Tibial nerve (tissue), 3 donors: ENCODE measurements around the gene ATP6AP1.

Experiments
- POLR2A ChIP-seq, 2 donors: fragments of 450-650 bp; IDR thresholded peaks; one replicate each; pipeline ENCODE4 v1.6.1; 2017; ENCODE audit warnings: antibody characterized with exemption in 2 of 2, mild to moderate bottlenecking in 2 of 2, moderate library complexity in 2 of 2
- TF ChIP-seq, protein P1 (sequence below), 5 experiments: fragments of 200-600 bp in 3 of 5; fragments of 450-650 bp in 2 of 5; sonication (generic) in 3 of 5; IDR thresholded peaks; one replicate each; pipeline ENCODE4 v1.5.1; 2016 to 2019; ENCODE audit warnings: antibody characterized with exemption in 5 of 5, mild to moderate bottlenecking in 3 of 5, moderate library complexity in 2 of 5

GRCh38 chrX:154380153-154380552 lies 48.3 kb upstream of the ATP6AP1 start:
- TF ChIP-seq, protein P1, sequence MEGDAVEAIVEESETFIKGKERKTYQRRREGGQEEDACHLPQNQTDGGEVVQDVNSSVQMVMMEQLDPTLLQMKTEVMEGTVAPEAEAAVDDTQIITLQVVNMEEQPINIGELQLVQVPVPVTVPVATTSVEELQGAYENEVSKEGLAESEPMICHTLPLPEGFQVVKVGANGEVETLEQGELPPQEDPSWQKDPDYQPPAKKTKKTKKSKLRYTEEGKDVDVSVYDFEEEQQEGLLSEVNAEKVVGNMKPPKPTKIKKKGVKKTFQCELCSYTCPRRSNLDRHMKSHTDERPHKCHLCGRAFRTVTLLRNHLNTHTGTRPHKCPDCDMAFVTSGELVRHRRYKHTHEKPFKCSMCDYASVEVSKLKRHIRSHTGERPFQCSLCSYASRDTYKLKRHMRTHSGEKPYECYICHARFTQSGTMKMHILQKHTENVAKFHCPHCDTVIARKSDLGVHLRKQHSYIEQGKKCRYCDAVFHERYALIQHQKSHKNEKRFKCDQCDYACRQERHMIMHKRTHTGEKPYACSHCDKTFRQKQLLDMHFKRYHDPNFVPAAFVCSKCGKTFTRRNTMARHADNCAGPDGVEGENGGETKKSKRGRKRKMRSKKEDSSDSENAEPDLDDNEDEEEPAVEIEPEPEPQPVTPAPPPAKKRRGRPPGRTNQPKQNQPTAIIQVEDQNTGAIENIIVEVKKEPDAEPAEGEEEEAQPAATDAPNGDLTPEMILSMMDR (IDR thresholded peaks at IDR 0.05) = no peak
- no peak for TF ChIP-seq POLR2A (IDR thresholded peaks at IDR 0.05)
